Activated naive CD4-positive, alpha-beta T cell treated with anti-CD3 and anti-CD28 coated beads for 36 hours (primary cell): Measurements from ENCODE around the gene DBNDD2. TPM values are rescaled to one million over a fixed set of nuclear protein-coding genes. Genes with fewer than 3 reads are reported as not detected.
A peak's percentile ranks its signal among the peaks of the same experiment; 100 is the strongest.

Experiments used
- CTCF ChIA-PET: fragments of 350-600 bp; sonication (Branson Sonifier 250); formaldehyde crosslinking; loops from one replicate; lab custom pipeline; 2021; ENCODE audit warnings: antibody characterized with exemption; lab: Charles Lee
- DNase-seq: peaks from one replicate; pipeline ENCODE4 v3.0.0-alpha.2; 2020
- H3K27ac Mint-ChIP-seq: one replicate; pipeline ENCODE4 v1.8.0; 2021; ENCODE audit warnings: mild to moderate bottlenecking, mixed read lengths
- H3K27me3 Mint-ChIP-seq: one replicate; pipeline ENCODE4 v1.8.0; 2021; ENCODE audit warnings: low read depth, mixed read lengths
- H3K36me3 Mint-ChIP-seq: one replicate; pipeline ENCODE4 v1.8.0; 2021; ENCODE audit warnings: low read depth, mixed read lengths
- H3K4me1 Mint-ChIP-seq: one replicate; pipeline ENCODE4 v1.8.0; 2021; ENCODE audit warnings: low read depth, mixed read lengths
- H3K4me3 Mint-ChIP-seq: one replicate; pipeline ENCODE4 v1.8.0; 2021; ENCODE audit warnings: mild to moderate bottlenecking, moderate library complexity, mixed read lengths
- H3K9me3 Mint-ChIP-seq: one replicate; pipeline ENCODE4 v1.8.0; 2021; ENCODE audit warnings: mixed read lengths
- intact Hi-C: fragments of 100-400 bp; cut with micrococcal nuclease; formaldehyde crosslinking; loops from one replicate; pipeline ENCODE4 v1.15.1; 2023
- total RNA-seq, 2 experiments: library from RNA; stranded (reverse); gene quantifications; one replicate each; pipeline ENCODE4 v1.2.3, GENCODE V29; 2021

DBNDD2 gene, protein sequence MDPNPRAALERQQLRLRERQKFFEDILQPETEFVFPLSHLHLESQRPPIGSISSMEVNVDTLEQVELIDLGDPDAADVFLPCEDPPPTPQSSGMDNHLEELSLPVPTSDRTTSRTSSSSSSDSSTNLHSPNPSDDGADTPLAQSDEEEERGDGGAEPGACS
- total RNA-seq: 10 to 100 TPM; 55.3 to 56.7 TPM

DNA sequence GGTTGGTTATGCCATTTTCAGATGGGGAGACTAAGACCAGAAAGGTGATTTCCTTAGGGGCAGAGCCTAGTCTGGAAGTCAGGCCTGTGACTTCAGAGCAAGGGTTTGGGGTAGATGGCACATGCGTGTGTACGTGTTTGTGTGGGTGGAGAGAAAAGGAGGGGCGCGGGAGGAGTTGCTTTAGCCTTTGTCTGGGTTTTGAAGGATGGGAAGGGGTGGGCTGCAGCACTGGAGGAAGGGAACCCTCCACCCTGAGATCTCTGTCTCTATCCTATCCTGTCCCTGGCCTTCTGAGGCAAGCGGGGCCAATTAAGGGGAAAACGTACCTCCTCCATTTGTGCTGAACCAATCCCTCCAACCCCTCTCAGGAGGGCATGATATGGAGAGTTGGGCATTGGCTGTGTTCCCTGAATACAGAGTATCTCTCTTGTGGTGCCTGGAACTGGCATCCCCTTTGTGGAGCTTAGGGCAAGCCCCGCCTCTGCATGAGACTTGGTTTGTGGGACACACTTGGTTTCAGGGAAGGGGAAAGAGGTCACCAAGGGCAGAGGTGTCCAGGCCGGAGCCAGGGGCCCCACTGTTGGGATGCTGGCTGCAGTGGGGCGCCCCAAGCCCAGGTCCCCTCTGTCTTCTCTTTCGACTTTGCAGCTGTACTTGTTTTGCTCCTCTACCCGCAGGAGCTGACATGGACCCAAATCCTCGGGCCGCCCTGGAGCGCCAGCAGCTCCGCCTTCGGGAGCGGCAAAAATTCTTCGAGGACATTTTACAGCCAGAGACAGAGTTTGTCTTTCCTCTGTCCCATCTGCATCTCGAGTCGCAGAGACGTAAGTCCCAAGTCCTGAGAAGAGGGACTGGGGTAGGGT is at the start of gene DBNDD2:
Gene DBNDD2 (plus strand): TSS at position 507 of the 863 bp plus-strand sequence. CDS start 179 bp downstream, at position 686.
- DNase-seq: peak; percentile 63
- H3K4me1 Mint-ChIP-seq: peaks cover 22% of the 10 kb centered on the region
- peaks cover 15% of the 10 kb centered on the region for H3K36me3 Mint-ChIP-seq
- peaks cover 5% of the 10 kb centered on the region for H3K27me3 Mint-ChIP-seq
- H3K4me3 Mint-ChIP-seq: peak within 1 kb of the TSS; percentile 83
- CTCF ChIA-PET: interaction anchor here (0.5 to 2.0 kb wide), 6 partner anchors 20 to 457 kb away, joined by 3 to 9 read pairs (median 4); partner anchors contain the start of gene SYS1
- H3K9me3 Mint-ChIP-seq: no peaks in the 10 kb centered on the region
- H3K27ac Mint-ChIP-seq: peak within 1 kb of the TSS; percentile 70
- intact Hi-C loops: loop anchor here (1.0 kb wide), 1 partner anchor 7 kb away; no protein-coding TSS in a partner anchor

DNA sequence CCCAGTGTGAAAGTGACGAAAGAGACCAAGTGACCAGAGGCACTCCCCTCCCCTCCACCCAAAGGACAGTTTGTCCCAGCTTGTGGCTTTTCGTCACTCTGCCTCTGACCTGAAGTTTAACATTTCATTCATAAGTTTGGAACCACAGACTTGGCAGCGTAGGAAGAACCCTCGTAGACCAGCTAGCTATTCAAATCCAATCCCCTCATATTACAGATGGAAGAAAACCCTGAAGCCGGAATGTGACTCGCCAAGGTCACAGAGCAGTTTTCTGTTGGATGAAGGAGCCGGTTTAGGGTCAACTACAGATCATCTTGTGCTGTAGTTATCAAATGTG is 49.1 kb upstream of the DBNDD2 start:
- Mint-ChIP-seq H3K4me3 (no peak overlapping the region), H3K36me3 (no peaks in the 10 kb centered on the region), H3K4me1 (peaks cover 53% of the 10 kb centered on the region), H3K27ac (no peak overlapping the region), H3K27me3 (no peaks in the 10 kb centered on the region), H3K9me3 (no peaks in the 10 kb centered on the region)
- no peak for DNase-seq
- CTCF ChIA-PET: interaction anchor here (3.2 to 9.8 kb wide), 3 partner anchors 14 to 78 kb away, joined by 35 to 118 read pairs (median 38); no protein-coding TSS in a partner anchor
- intact Hi-C loops: no loop called here

DNA sequence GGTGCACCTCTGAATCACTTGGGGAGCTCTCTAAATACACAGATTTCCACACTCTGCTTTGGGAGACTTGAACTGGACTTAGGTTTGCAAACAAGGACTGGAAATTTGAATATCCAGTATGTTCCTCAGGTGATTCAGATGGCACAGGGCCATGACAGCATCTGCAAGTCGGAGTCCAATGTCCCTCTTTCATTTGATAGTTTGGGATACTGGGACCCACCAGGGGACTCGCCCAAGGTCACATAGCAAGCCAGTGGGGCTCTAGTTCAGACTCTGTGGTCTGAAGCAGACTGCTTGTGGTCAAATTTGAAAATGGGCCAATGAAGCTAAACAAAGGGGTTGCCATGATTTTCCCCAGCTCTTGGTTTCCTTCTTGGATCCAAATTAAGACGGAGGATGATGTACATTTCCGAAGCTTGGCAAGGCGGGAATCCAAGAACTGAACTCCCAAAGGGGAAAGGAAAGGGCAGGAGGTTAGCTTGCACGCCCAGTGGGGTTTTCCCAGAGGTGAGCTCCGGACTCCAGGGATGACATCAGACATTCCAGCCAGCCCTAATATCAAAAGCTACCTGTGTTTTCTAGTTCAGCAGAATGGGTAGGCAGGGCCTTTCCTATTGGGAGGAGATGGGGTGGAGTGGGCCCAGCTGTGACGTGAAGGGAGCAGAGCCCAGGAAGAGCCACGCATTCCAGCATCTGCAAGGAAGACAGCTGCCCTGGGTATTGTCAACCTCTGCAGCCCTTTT is 48.5 kb upstream of the DBNDD2 start:
- Mint-ChIP-seq H3K27me3 (no peaks in the 10 kb centered on the region), H3K36me3 (no peaks in the 10 kb centered on the region), H3K27ac (no peak overlapping the region), H3K4me1 (peaks cover 51% of the 10 kb centered on the region), H3K9me3 (no peaks in the 10 kb centered on the region), H3K4me3 (no peak overlapping the region)
- CTCF ChIA-PET: interaction anchor here (0.8 to 9.8 kb wide), 5 partner anchors 13 to 90 kb away, joined by 3 to 118 read pairs (median 35); no protein-coding TSS in a partner anchor
- DNase-seq: no peak
- intact Hi-C loops: loop anchor here (5.0 kb wide), 1 partner anchor 392 kb away; the partner anchor contains the start of gene STK4

DNA sequence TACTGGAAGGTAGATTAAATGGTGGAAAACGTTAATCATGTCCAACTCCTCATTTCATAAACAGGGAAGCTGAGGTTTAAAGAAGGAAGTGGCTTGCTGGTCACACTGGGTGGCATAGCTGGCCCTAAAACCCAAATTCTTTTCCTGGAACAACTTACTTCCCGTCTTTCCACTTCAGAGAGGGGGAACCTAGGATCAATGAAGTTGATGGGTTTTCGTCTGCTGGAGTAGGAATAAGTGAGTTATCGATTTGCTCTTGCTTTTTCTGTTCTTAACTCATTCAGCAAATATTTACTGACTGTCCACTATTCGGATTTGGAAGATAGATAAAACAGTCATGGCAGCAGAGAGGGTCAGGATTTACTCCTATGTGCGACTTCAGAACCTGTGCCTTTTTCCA is 46.3 kb upstream of the DBNDD2 start:
- Mint-ChIP-seq H3K4me1 (peaks cover 46% of the 10 kb centered on the region), H3K36me3 (no peaks in the 10 kb centered on the region)

DNA sequence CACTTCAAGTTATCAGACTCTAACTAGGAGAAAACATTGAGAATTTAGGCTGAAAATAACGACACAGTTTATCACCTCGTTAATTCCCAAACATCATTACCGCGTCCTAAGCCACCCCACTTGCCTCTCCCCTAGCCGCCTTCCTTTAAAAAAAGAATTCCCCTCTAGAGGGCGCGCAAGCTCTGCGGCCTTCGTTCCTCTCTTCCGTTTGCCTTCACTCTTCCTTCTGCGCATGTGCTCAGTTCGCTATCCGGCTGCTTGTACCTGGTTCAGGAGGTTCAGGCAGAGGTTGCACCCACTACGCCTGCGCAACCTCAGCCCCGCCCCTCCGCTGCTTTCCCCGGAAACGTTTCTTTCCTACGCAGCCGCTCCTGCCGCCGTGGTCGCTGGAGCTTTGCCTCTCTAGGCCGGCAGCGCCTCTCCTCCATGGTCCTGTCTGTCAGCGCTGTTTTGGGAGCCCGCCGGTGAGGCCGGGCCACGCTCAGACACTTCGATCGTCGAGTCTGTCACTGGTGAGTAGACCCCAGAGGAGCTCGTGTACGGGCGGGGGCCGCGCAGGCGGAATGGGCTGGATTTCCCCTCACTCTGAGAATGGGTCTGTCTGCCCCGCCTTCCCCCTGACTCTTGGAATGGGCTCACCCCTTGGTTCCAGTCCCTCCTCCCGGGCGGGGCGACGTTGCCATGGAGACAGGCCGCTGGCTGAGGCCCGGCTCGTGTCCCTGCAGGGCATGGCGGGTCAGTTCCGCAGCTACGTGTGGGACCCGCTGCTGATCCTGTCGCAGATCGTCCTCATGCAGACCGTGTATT is 45.1 kb upstream of the DBNDD2 start, which contains the start of gene SYS1:
Gene SYS1 (plus strand): TSS at position 353 of the 807 bp plus-strand sequence. CDS start 376 bp downstream, at position 729.
- H3K36me3 Mint-ChIP-seq: peaks cover 3% of the 10 kb centered on the region
- intact Hi-C loops: loop anchor here (1.0 to 5.0 kb wide), 10 partner anchors 8 to 408 kb away; partner anchors contain the start of genes PIGT, SDC4 and STK4
- DNase-seq: peak; percentile 99
- peak within 1 kb of the TSS; percentile 96 for H3K4me3 Mint-ChIP-seq
- H3K9me3 Mint-ChIP-seq: no peaks in the 10 kb centered on the region
- CTCF ChIA-PET: interaction anchor here (0.6 to 9.8 kb wide), 30 partner anchors 9 to 1717 kb away, joined by 3 to 118 read pairs (median 4); no protein-coding TSS in a partner anchor
- peak within 1 kb of the TSS; percentile 97 for H3K27ac Mint-ChIP-seq
- peaks cover 47% of the 10 kb centered on the region for H3K4me1 Mint-ChIP-seq
- no peaks in the 10 kb centered on the region for H3K27me3 Mint-ChIP-seq

More for the DNA sequence above, 46.3 kb upstream of the DBNDD2 start:
- Mint-ChIP-seq H3K27me3 (no peaks in the 10 kb centered on the region), H3K9me3 (no peaks in the 10 kb centered on the region), H3K4me3 (no peak overlapping the region), H3K27ac (no peak overlapping the region)
- no peak for DNase-seq
- intact Hi-C loops: loop anchor here (2.0 to 5.0 kb wide), 3 partner anchors 43 to 409 kb away; partner anchors contain the start of gene STK4
- CTCF ChIA-PET: interaction anchor here (0.8 to 9.8 kb wide), 9 partner anchors 9 to 409 kb away, joined by 3 to 118 read pairs (median 16); no protein-coding TSS in a partner anchor

DNA sequence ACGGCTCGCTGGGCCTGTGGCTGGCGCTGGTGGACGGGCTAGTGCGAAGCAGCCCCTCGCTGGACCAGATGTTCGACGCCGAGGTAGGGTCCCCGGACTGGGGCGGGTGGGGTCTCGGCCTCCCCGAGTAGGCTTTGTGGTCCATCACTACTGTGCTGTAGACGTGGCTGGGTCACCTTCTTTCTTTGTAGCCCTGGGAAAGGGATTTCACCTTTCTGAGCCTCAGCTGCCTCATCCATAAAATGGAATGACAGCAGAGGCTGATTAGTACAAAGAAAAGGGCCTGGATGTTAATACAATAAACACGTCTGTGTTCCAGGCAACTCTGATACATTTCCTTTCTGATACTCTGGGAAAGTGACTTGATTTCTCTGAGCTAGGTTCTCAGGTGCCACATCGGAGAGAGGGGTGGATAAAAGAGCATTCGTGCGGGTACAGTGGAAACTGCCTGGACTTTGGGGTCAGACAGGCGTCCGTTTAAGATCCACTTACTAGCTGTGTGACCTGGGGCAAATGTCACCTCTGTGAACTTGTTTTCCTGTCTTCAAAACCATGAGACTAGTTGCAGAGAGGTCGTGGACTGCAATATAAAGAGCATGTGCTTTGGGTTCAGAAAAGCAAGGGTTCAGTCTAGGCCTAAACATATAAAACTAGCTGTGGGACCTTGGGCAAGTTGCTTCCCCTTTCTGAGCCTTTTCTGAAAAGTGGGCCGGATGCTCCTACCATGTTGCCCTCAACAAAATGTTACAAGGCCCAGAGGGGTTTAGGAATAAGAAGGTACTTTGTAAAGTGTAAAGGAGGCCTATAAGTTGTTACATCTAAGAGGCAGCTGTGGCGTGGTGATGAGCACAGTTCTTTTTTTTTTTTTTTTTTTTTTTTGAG is 44.2 kb upstream of the DBNDD2 start:
- intact Hi-C loops: loop anchor here (1.0 to 5.0 kb wide), 10 partner anchors 9 to 407 kb away; partner anchors contain the start of genes PIGT, SDC4 and STK4
- Mint-ChIP-seq H3K9me3 (no peaks in the 10 kb centered on the region), H3K27me3 (no peaks in the 10 kb centered on the region), H3K36me3 (peaks cover 8% of the 10 kb centered on the region), H3K4me1 (peaks cover 50% of the 10 kb centered on the region), H3K4me3 (peak overlapping the region; percentile 96), H3K27ac (peak overlapping the region; percentile 97)
- DNase-seq: no peak
- CTCF ChIA-PET: interaction anchor here (0.6 to 9.8 kb wide), 25 partner anchors 9 to 407 kb away, joined by 3 to 118 read pairs (median 4); no protein-coding TSS in a partner anchor

DNA sequence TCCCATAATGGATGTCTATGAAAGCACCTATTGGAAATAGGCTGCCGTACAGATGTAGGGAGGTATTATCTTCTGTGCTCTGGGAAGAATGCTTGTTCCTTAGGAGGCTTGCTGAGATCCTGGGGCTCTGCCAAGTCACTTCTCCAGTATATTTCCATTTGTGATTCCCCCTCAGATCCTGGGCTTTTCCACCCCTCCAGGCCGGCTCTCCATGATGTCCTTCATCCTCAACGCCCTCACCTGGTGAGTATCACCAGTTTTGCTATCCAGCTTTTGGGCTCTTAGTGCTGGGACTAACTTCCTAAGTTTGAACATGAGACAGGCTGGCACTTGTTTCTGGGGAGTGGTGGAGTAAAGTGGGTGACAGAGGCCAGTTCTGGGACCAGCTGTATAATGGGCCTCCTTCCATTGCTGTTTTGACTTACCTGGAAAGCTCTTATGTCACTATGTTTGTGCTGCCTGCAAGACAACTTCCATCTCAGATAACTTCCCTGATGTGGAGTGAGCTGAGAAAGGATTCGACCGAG is 42.6 kb upstream of the DBNDD2 start:
- no peak overlapping the region for H3K4me3 Mint-ChIP-seq
- no peaks in the 10 kb centered on the region for H3K27me3 Mint-ChIP-seq
- H3K27ac Mint-ChIP-seq: no peak overlapping the region
- intact Hi-C loops: no loop called here
- H3K4me1 Mint-ChIP-seq: peaks cover 53% of the 10 kb centered on the region
- H3K9me3 Mint-ChIP-seq: no peaks in the 10 kb centered on the region
- peaks cover 8% of the 10 kb centered on the region for H3K36me3 Mint-ChIP-seq
- no peak for DNase-seq
- CTCF ChIA-PET: interaction anchor here (0.9 to 9.8 kb wide), 3 partner anchors 7 to 81 kb away, joined by 3 to 118 read pairs (median 47); no protein-coding TSS in a partner anchor

DNA sequence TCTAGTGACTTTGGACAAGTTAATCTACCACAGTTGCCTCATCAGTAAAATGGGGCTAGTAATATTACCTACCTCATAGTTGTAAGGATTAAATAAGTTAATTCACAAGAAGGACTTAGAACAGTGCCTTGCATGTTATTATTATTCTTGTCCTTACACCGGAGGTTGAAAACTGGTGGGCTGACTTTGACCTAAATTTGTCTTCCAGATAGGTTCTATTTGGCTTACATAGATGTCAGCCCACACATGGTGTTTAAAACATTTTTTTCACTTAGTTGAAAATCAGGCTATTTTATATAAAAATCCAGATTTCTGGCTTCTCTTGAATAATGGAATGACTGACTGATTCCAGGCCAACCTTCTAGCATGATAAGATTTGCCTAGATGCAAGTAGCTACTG is 41.9 kb upstream of the DBNDD2 start:
- Mint-ChIP-seq H3K4me1 (peaks cover 55% of the 10 kb centered on the region), H3K4me3 (no peak overlapping the region), H3K36me3 (peaks cover 8% of the 10 kb centered on the region), H3K9me3 (no peaks in the 10 kb centered on the region), H3K27me3 (no peaks in the 10 kb centered on the region), H3K27ac (no peak overlapping the region)
- CTCF ChIA-PET: interaction anchor here (4.8 to 9.8 kb wide), 2 partner anchors 7 to 70 kb away, joined by 47 to 118 read pairs; no protein-coding TSS in a partner anchor
- intact Hi-C loops: no loop called here
- no peak for DNase-seq

DNA sequence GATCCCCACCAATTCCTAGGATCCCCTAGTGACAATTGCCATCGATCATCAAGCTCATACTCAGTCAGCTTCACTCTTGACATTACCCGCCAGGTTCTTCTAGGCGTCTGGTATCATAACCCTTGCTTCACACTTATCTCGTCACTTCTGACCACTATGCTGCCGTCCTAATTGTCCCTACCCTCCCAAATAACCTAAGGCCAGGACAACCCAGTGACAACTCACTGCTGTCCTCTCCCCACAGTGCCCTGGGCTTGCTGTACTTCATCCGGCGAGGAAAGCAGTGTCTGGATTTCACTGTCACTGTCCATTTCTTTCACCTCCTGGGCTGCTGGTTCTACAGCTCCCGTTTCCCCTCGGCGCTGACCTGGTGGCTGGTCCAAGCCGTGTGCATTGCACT is 41.5 kb upstream of the DBNDD2 start:
- intact Hi-C loops: no loop called here
- Mint-ChIP-seq H3K4me1 (peaks cover 55% of the 10 kb centered on the region), H3K27ac (no peak overlapping the region), H3K4me3 (no peak overlapping the region), H3K9me3 (no peaks in the 10 kb centered on the region), H3K36me3 (peaks cover 8% of the 10 kb centered on the region), H3K27me3 (no peaks in the 10 kb centered on the region)
- CTCF ChIA-PET: interaction anchor here (1.3 to 9.8 kb wide), 3 partner anchors 6 to 70 kb away, joined by 3 to 118 read pairs (median 47); partner anchors contain the start of gene SDC4
- DNase-seq: no peak

DNA sequence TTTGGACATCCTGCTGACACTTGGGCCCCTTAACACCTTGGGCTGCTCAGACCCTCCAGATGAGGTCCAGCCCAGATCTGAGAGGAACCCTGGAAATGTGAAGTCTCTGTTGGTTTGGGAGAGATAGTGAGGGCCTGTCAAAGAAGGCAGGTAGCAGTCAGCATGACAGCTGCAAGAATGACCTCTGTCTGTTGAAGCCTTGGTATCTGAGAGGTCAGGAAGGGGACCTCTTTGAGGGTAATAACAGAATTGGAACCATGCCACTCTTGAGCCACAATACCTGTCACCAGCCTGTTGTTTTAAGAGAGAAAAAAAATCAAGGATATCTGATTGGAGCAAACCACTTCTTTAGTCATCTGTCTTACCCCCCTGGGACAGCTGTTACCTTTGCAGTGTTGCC is 41.0 kb upstream of the DBNDD2 start:
- H3K4me1 Mint-ChIP-seq: peaks cover 53% of the 10 kb centered on the region
- CTCF ChIA-PET: interaction anchor here (0.6 to 9.8 kb wide), 4 partner anchors 6 to 72 kb away, joined by 3 to 118 read pairs (median 6); partner anchors contain the start of gene SDC4
- H3K36me3 Mint-ChIP-seq: peaks cover 8% of the 10 kb centered on the region
- intact Hi-C loops: no loop called here
- no peaks in the 10 kb centered on the region for H3K27me3 Mint-ChIP-seq
- H3K27ac Mint-ChIP-seq: no peak overlapping the region
- DNase-seq: no peak
- H3K9me3 Mint-ChIP-seq: no peaks in the 10 kb centered on the region
- H3K4me3 Mint-ChIP-seq: no peak overlapping the region
